HG03442 (cell line): ENCODE results near the gene JAG2.
"Not testable (repeated sequence)": the region's sequence is repeated elsewhere in the genome, so short reads cannot be mapped to it uniquely, and the experiment has no call there.

Source experiments
- ATAC-seq: cut with Tn5 transposase; IDR thresholded peaks from one replicate; pipeline ENCODE4 v1.9.1; 2021; ENCODE audit warnings: mild to moderate bottlenecking, moderate library complexity; ENCODE audit not compliant: unreplicated experiment

Gene JAG2

GRCh38 chr14:105123064-105123665 lies 45.4 kb downstream of the JAG2 start:
- ATAC-seq = no peak

- no peak for ATAC-seq
Measured at GRCh38 chr14:105120056-105120455, 48.5 kb downstream of the JAG2 start.

GRCh38 chr14:105119408-105120025 lies 49.1 kb downstream of the JAG2 start:
- no peak for ATAC-seq

- ATAC-seq = no peak
Measured at GRCh38 chr14:105118646-105119407, 49.7 kb downstream of the JAG2 start.

GRCh38 chr14:105117710-105118385 lies 50.7 kb downstream of the JAG2 start:
- no peak for ATAC-seq

- ATAC-seq = no peak
Measured at GRCh38 chr14:105117257-105117646, 51.3 kb downstream of the JAG2 start.

- no peak for ATAC-seq
Measured at GRCh38 chr14:105116451-105117256, 51.9 kb downstream of the JAG2 start.

GRCh38 chr14:105109243-105109642 lies 59.3 kb downstream of the JAG2 start:
- not testable (repeated sequence) for ATAC-seq

- no peak for ATAC-seq
Measured at GRCh38 chr14:105108516-105108864, 60.1 kb downstream of the JAG2 start.

- ATAC-seq = no peak
Measured at GRCh38 chr14:105107781-105108515, 60.6 kb downstream of the JAG2 start.

- ATAC-seq = no peak
Measured at GRCh38 chr14:105107351-105107750, 61.2 kb downstream of the JAG2 start.

- ATAC-seq = no peak
Measured at GRCh38 chr14:105105158-105105557, 63.4 kb downstream of the JAG2 start.

GRCh38 chr14:105102893-105103292 lies 65.7 kb downstream of the JAG2 start:
- no peak for ATAC-seq

GRCh38 chr14:105102361-105102870 lies 66.2 kb downstream of the JAG2 start:
- no peak for ATAC-seq

- ATAC-seq = no peak
Measured at GRCh38 chr14:105100910-105101309, 67.7 kb downstream of the JAG2 start.

GRCh38 chr14:105099778-105100177 lies 68.8 kb downstream of the JAG2 start:
- ATAC-seq = no peak

- ATAC-seq = no peak
Measured at GRCh38 chr14:105098316-105098715, 70.3 kb downstream of the JAG2 start.

GRCh38 chr14:105097794-105098127 lies 70.8 kb downstream of the JAG2 start:
- no peak for ATAC-seq

- no peak for ATAC-seq
Measured at GRCh38 chr14:105096206-105096875, 72.2 kb downstream of the JAG2 start.
